Measurements from ENCODE around the gene APOO. TPM values are rescaled to one million over a fixed set of nuclear protein-coding genes. Genes with fewer than 3 reads are reported as not detected.
A peak's percentile ranks its signal among the peaks of the same experiment; 100 is the strongest.

APOO gene
- total RNA-seq, 1 experiment from 2014 or later = 95.3 TPM

- Histone ChIP-seq H3T11ph (ENCODE audit: low read length) (no peak overlapping the region), H3K27ac (ENCODE audit: insufficient read length, low read depth, low read length) (no peak overlapping the region), H4K20me1 (ENCODE audit: control insufficient read depth, insufficient read depth, insufficient read length) (no peaks in the 10 kb centered on the region), H2BK12ac (ENCODE audit: insufficient read length, low read depth, low read length) (no peak overlapping the region), H2BK15ac (ENCODE audit: low read depth, low read length) (no peak overlapping the region), H2BK120ac (ENCODE audit: low read depth, low read length, poor library complexity, severe bottlenecking) (no peak overlapping the region), H3K23ac (ENCODE audit: insufficient read length, low read depth, low read length) (no peak overlapping the region), H3K9me3 (ENCODE audit: control insufficient read depth, low read depth, low read length) (no peaks in the 10 kb centered on the region), H2BK5ac (ENCODE audit: insufficient read length, low read length) (no peak overlapping the region), H3K4me2 (ENCODE audit: insufficient read depth, insufficient read length, low read length) (no peak overlapping the region), H4K5ac (ENCODE audit: insufficient read length, low read depth, low read length) (no peak overlapping the region), H3K23me2 (ENCODE audit: insufficient read length, low read depth, low read length, poor library complexity, severe bottlenecking) (no peaks in the 10 kb centered on the region), H2AK5ac (ENCODE audit: insufficient read length, low read length) (no peak overlapping the region), H4K8ac (replicated peaks; ENCODE audit: insufficient read length, low read depth, low read length) (no peak overlapping the region), H3K79me1 (ENCODE audit: insufficient read depth, low read depth, low read length, poor library complexity, severe bottlenecking) (no peaks in the 10 kb centered on the region), H3K18ac (ENCODE audit: insufficient read length, low read depth, low read length) (no peak overlapping the region), H3K79me2 (ENCODE audit: insufficient read depth, low read length) (no peaks in the 10 kb centered on the region), H2BK20ac (ENCODE audit: low read depth, low read length, poor library complexity, severe bottlenecking) (no peak overlapping the region), H4K91ac (ENCODE audit: insufficient read length, low read depth, low read length) (no peak overlapping the region), H3K4me1 (ENCODE audit: insufficient read depth, low read length) (no peaks in the 10 kb centered on the region; the same call in 1 of the 2 replicates), H3K4ac (ENCODE audit: low read depth, low read length) (no peak overlapping the region), H3K27me3 (ENCODE audit: insufficient read depth, low read length) (no peaks in the 10 kb centered on the region), H3K14ac (ENCODE audit: insufficient read depth, low read length) (no peak overlapping the region), H3K56ac (ENCODE audit: insufficient read length, low read depth, low read length) (no peak overlapping the region), H2AFZ (ENCODE audit: low read length) (no peak overlapping the region), H3K9ac (ENCODE audit: extremely low read depth, insufficient read length, low read length) (no peak overlapping the region)
- Mint-ChIP-seq H3K27ac (peak overlapping the region; percentile 25 to 94 (median 69); a peak in 5 of 7 replicates), H3K4me3 (no peak overlapping the region), H3K9me3 (no peaks in the 10 kb centered on the region), H3K36me3 (ENCODE audit: insufficient read depth in 1 of 3, low read depth in 3 of 3) (peaks cover 0 to 16% (median 7%) of the 10 kb centered on the region in 3 experiments; a peak in 6 of 7 replicates), H3K27me3 (ENCODE audit: low read depth) (no peaks in the 10 kb centered on the region), H3K4me1 (peaks cover 27 to 34% of the 10 kb centered on the region in 2 experiments)
- TF ChIP-seq CTCF (conservative IDR thresholded peaks at IDR 0.05) = no peak
- no peak for DNase-seq
- no CpG with 5 or more reads among the region's 3 CpGs for WGBS (ENCODE audit: extremely low coverage, insufficient read length, low lambda C conversion rate)
Measured at GRCh38 chrX:23840674-23841073, 67.1 kb downstream of the APOO start.

All from H9 (cell line).